RWPE2 (cell line): ENCODE data around the gene DDX28.

Experiments
- ATAC-seq: fragments of 200-7000 bp; cut with Tn5 transposase; 3 replicates; pipeline ENCODE4 v1.9.1; 2021; ENCODE audit warnings: low read depth
- DNase-seq: peaks from one replicate; pipeline ENCODE4 v3.0.0-alpha.2; 2020; ENCODE audit warnings: low spot score
- H3K27ac ChIP-seq: fragments of 450-650 bp; 2 replicates; pipeline ENCODE4 v1.5.1; 2017; ENCODE audit warnings: mild to moderate bottlenecking; ENCODE audit not compliant: poor library complexity, severe bottlenecking
- H3K27me3 ChIP-seq: fragments of 250-450 bp; sonication (Bioruptor Pico); 2 replicates; pipeline ENCODE4 v1.5.1; 2021; ENCODE audit warnings: mild to moderate bottlenecking, moderate library complexity; ENCODE audit not compliant: insufficient read depth, poor library complexity, severe bottlenecking
- H3K36me3 ChIP-seq: fragments of 250-450 bp; sonication (Bioruptor Pico); 2 replicates; pipeline ENCODE4 v1.5.1; 2020; ENCODE audit warnings: low read depth, mild to moderate bottlenecking, moderate library complexity
- H3K4me1 ChIP-seq: fragments of 250-450 bp; sonication (Bioruptor Pico); 2 replicates; pipeline ENCODE4 v1.5.1; 2021; ENCODE audit warnings: mild to moderate bottlenecking, moderate library complexity; ENCODE audit not compliant: insufficient read depth, poor library complexity, severe bottlenecking
- H3K4me3 ChIP-seq: fragments of 250-450 bp; sonication (Bioruptor Pico); 2 replicates; pipeline ENCODE4 v1.5.1; 2021; ENCODE audit warnings: mild to moderate bottlenecking, moderate library complexity; ENCODE audit not compliant: severe bottlenecking
- H3K9me3 ChIP-seq: fragments of 250-450 bp; sonication (Bioruptor Pico); 2 replicates; pipeline ENCODE4 v1.5.1; 2021; ENCODE audit warnings: mild to moderate bottlenecking, moderate library complexity; ENCODE audit not compliant: severe bottlenecking
- CTCF ChIP-seq: fragments of 450-650 bp; IDR thresholded peaks from one replicate; pipeline ENCODE4 v1.5.1; 2017; ENCODE audit warnings: mild to moderate bottlenecking, moderate library complexity; ENCODE audit not compliant: poor library complexity, severe bottlenecking

DDX28 gene

GRCh38 chr16:68070249-68070730 is 47.3 kb upstream of the DDX28 start:
- Histone ChIP-seq H3K27ac (no peak overlapping the region), H3K4me3 (no peak overlapping the region), H3K36me3 (peaks cover 56% of the 10 kb centered on the region), H3K9me3 (no peaks in the 10 kb centered on the region), H3K4me1 (peaks cover 8% of the 10 kb centered on the region), H3K27me3 (no peaks in the 10 kb centered on the region)
- no peak for TF ChIP-seq CTCF
- DNase-seq (no peak), ATAC-seq (no peak)

GRCh38 chr16:68069511-68070248 is 46.6 kb upstream of the DDX28 start:
- DNase-seq (no peak), ATAC-seq (no peak)
- H3K27ac ChIP-seq = no peak overlapping the region
- no peaks in the 10 kb centered on the region for H3K9me3 ChIP-seq
- peaks cover 55% of the 10 kb centered on the region for H3K36me3 ChIP-seq
- no peak for TF ChIP-seq CTCF
- peaks cover 8% of the 10 kb centered on the region for H3K4me1 ChIP-seq
- no peaks in the 10 kb centered on the region for H3K27me3 ChIP-seq
- no peak overlapping the region for H3K4me3 ChIP-seq

GRCh38 chr16:68068926-68069325 is 45.9 kb upstream of the DDX28 start:
- H3K27ac ChIP-seq = no peak overlapping the region
- no peak for ATAC-seq

GRCh38 chr16:68066763-68067162 is 43.7 kb upstream of the DDX28 start:
- ATAC-seq (no peak), DNase-seq (no peak)
- Histone ChIP-seq H3K4me3 (no peak overlapping the region), H3K27ac (no peak overlapping the region), H3K27me3 (no peaks in the 10 kb centered on the region), H3K4me1 (no peaks in the 10 kb centered on the region), H3K36me3 (peaks cover 39% of the 10 kb centered on the region), H3K9me3 (no peaks in the 10 kb centered on the region)
- TF ChIP-seq CTCF = no peak

More at GRCh38 chr16:68068926-68069325, 45.9 kb upstream of the DDX28 start:
- TF ChIP-seq CTCF = no peak
- Histone ChIP-seq H3K4me1 (peaks cover 8% of the 10 kb centered on the region), H3K4me3 (no peak overlapping the region), H3K27me3 (no peaks in the 10 kb centered on the region), H3K36me3 (peaks cover 49% of the 10 kb centered on the region), H3K9me3 (no peaks in the 10 kb centered on the region)
- DNase-seq = no peak

GRCh38 chr16:68065716-68066305 is 42.8 kb upstream of the DDX28 start:
- H3K27me3 ChIP-seq = no peaks in the 10 kb centered on the region
- H3K4me1 ChIP-seq = no peaks in the 10 kb centered on the region
- H3K4me3 ChIP-seq = no peak overlapping the region
- ATAC-seq (no peak), DNase-seq (no peak)
- TF ChIP-seq CTCF = no peak
- no peaks in the 10 kb centered on the region for H3K9me3 ChIP-seq
- H3K27ac ChIP-seq = no peak overlapping the region
- H3K36me3 ChIP-seq = peaks cover 35% of the 10 kb centered on the region
